A673 (cell line): ENCODE measurements around the gene BTBD8. TPM values are rescaled to one million over a fixed set of nuclear protein-coding genes. Genes with fewer than 3 reads are reported as not detected.
A peak's percentile ranks its signal among the peaks of the same experiment; 100 is the strongest.

Source experiments
- BruUV-seq: library from RNA; stranded (reverse); fragments of 400-500 nt; replicated peaks from 2 replicates; lab custom pipeline; 2021; lab: Mats Ljungman, UMichigan
- CTCF ChIA-PET: fragments of 300-600 bp; sonication (Branson Sonifier 250); formaldehyde crosslinking; loops from one replicate; lab custom pipeline; 2022; ENCODE audit warnings: antibody characterized with exemption; lab: Charles Lee
- POLR2A ChIA-PET: fragments of 300-600 bp; sonication (Branson Sonifier 250); formaldehyde crosslinking; loops from one replicate; lab custom pipeline; 2022; ENCODE audit warnings: antibody characterized with exemption; ENCODE audit not compliant: low non-redundant PET; lab: Charles Lee
- DNase-seq: peaks from one replicate; pipeline ENCODE4 v3.0.0-alpha.2; 2015; ENCODE audit warnings: low spot score
- H3K27ac ChIP-seq: fragments of 200-600 bp; sonication (generic); 2 replicates; pipeline ENCODE4 v1.5.1; 2016; ENCODE audit warnings: mixed run types, low read depth, mild to moderate bottlenecking, mixed read lengths, antibody characterized with exemption, low read length; ENCODE audit not compliant: poor library complexity, severe bottlenecking
- H3K27me3 ChIP-seq: fragments of 200-600 bp; sonication (generic); replicated peaks from 2 replicates; pipeline ENCODE4 v1.6.1; 2017; ENCODE audit warnings: mixed run types, low read depth, mild to moderate bottlenecking, mixed read lengths, antibody characterized with exemption, low read length; ENCODE audit not compliant: insufficient read depth, poor library complexity
- H3K36me3 ChIP-seq: fragments of 200-600 bp; sonication (generic); 2 replicates; pipeline ENCODE4 v1.6.1; 2016; ENCODE audit warnings: mixed run types, mild to moderate bottlenecking, mixed read lengths, antibody characterized with exemption, low read length; ENCODE audit not compliant: insufficient read depth, poor library complexity, severe bottlenecking
- H3K4me1 ChIP-seq: fragments of 200-600 bp; sonication (generic); 2 replicates; pipeline ENCODE4 v1.6.1; 2017; ENCODE audit warnings: mixed run types, mild to moderate bottlenecking, mixed read lengths, antibody characterized with exemption, low read length; ENCODE audit not compliant: insufficient read depth, poor library complexity, severe bottlenecking
- H3K4me3 ChIP-seq: fragments of 200-600 bp; sonication (generic); 2 replicates; pipeline ENCODE4 v1.5.1; 2016; ENCODE audit warnings: low read depth, mixed run types, mild to moderate bottlenecking, mixed read lengths, low read length; ENCODE audit not compliant: poor library complexity, severe bottlenecking
- H3K9me3 ChIP-seq: fragments of 200-600 bp; sonication (generic); 2 replicates; pipeline ENCODE4 v1.6.1; 2016; ENCODE audit warnings: mixed run types, low read depth, mild to moderate bottlenecking, mixed read lengths, antibody characterized with exemption, low read length; ENCODE audit not compliant: poor library complexity, severe bottlenecking
- EZH2 ChIP-seq: fragments of 200-600 bp; sonication (generic); IDR thresholded peaks from 2 replicates; pipeline ENCODE4 v1.6.1; 2017; ENCODE audit warnings: borderline replicate concordance, low read depth, mild to moderate bottlenecking, mixed read lengths, antibody characterized with exemption, low read length; ENCODE audit not compliant: poor library complexity, severe bottlenecking
- intact Hi-C: fragments of 100-400 bp; cut with micrococcal nuclease; formaldehyde crosslinking; loops from one replicate; pipeline ENCODE4 v1.10.0; 2022; ENCODE audit not compliant: unreplicated experiment
- total RNA-seq: library from RNA; stranded (reverse); gene quantifications from 2 replicates; pipeline ENCODE4 v1.2.3, GENCODE V29; 2021
- TF ChIP-seq, protein P1 (sequence below): fragments of 300-800, 200-600 bp; sonication (generic); conservative IDR thresholded peaks from 2 replicates; pipeline ENCODE4 v1.5.1; 2017; ENCODE audit warnings: low read depth, mild to moderate bottlenecking, antibody characterized with exemption, low read length, moderate library complexity, mixed read lengths

BTBD8 gene
- total RNA-seq, 1 experiment from 2014 or later, result 1.4 TPM

DNA sequence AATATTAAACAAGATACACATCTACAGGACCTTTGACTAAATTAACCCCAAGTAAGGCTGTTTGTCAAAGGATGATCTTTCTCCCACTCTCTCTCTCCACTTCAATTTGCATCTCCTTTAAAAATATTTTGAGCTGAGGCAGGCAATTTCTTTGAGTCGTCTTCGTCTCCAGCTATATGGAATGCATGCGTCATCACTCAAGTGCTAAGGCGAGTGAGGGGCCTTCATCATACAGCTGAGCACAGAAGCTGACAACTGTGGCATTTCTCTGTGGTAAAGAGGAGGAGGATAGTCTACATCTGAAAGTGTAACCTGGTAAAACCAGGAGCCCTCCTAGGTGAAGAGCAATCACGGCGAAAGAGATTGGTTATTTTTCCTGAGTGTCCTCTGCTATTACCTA lies 42.7 kb upstream of the BTBD8 start:
- no peak for TF ChIP-seq EZH2
- TF ChIP-seq, protein P1, sequence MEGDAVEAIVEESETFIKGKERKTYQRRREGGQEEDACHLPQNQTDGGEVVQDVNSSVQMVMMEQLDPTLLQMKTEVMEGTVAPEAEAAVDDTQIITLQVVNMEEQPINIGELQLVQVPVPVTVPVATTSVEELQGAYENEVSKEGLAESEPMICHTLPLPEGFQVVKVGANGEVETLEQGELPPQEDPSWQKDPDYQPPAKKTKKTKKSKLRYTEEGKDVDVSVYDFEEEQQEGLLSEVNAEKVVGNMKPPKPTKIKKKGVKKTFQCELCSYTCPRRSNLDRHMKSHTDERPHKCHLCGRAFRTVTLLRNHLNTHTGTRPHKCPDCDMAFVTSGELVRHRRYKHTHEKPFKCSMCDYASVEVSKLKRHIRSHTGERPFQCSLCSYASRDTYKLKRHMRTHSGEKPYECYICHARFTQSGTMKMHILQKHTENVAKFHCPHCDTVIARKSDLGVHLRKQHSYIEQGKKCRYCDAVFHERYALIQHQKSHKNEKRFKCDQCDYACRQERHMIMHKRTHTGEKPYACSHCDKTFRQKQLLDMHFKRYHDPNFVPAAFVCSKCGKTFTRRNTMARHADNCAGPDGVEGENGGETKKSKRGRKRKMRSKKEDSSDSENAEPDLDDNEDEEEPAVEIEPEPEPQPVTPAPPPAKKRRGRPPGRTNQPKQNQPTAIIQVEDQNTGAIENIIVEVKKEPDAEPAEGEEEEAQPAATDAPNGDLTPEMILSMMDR, result no peak
- intact Hi-C loops, result no loop called here
- peak; percentile 70 for DNase-seq
- no peaks in the 10 kb centered on the region for H3K4me1 ChIP-seq
- POLR2A ChIA-PET, result no interaction called here
- no peaks in the 10 kb centered on the region for H3K9me3 ChIP-seq
- H3K36me3 ChIP-seq, result no peaks in the 10 kb centered on the region
- no peak overlapping the region for H3K4me3 ChIP-seq
- no peaks in the 10 kb centered on the region for H3K27me3 ChIP-seq
- no peak overlapping the region for H3K27ac ChIP-seq
- no TSS peak for BruUV-seq
- CTCF ChIA-PET, result no interaction called here

- no peaks in the 10 kb centered on the region for H3K4me1 ChIP-seq
- no peak overlapping the region for H3K4me3 ChIP-seq
- H3K36me3 ChIP-seq, result no peaks in the 10 kb centered on the region
- H3K9me3 ChIP-seq, result no peaks in the 10 kb centered on the region
- BruUV-seq, result no TSS peak
- no peaks in the 10 kb centered on the region for H3K27me3 ChIP-seq
- POLR2A ChIA-PET, result no interaction called here
- intact Hi-C loops, result no loop called here
- TF ChIP-seq, protein P1, result no peak
- no peak for TF ChIP-seq EZH2
- H3K27ac ChIP-seq, result no peak overlapping the region
- CTCF ChIA-PET, result no interaction called here
- DNase-seq, result no peak
Measured at GRCh38 chr1:92038695-92039346, 41.3 kb upstream of the BTBD8 start.

GRCh38 chr1:92040971-92041370 lies 39.2 kb upstream of the BTBD8 start:
- BruUV-seq, result no TSS peak
- Histone ChIP-seq H3K27ac (no peak overlapping the region), H3K27me3 (no peaks in the 10 kb centered on the region), H3K4me1 (no peaks in the 10 kb centered on the region), H3K9me3 (no peaks in the 10 kb centered on the region), H3K36me3 (no peaks in the 10 kb centered on the region), H3K4me3 (no peak overlapping the region)
- ChIA-PET CTCF (no interaction called here), POLR2A (no interaction called here)
- intact Hi-C loops, result no loop called here
- no peak for DNase-seq
- TF ChIP-seq EZH2, result no peak
- TF ChIP-seq, protein P1, result no peak
